HG03521 (cell line): ENCODE measurements around the gene DEPDC1B.
"Not testable (repeated sequence)": the region's sequence is repeated elsewhere in the genome, so short reads cannot be mapped to it uniquely, and the experiment has no call there.

Source experiments
- ATAC-seq: cut with Tn5 transposase; IDR thresholded peaks from one replicate; pipeline ENCODE4 v1.9.1; 2021; ENCODE audit warnings: mild to moderate bottlenecking, moderate library complexity; ENCODE audit not compliant: unreplicated experiment

Gene DEPDC1B

GRCh38 chr5:60590172-60590571 is 109.8 kb downstream of the DEPDC1B start:
- no peak for ATAC-seq

GRCh38 chr5:60587312-60587711 is 112.7 kb downstream of the DEPDC1B start:
- not testable (repeated sequence) for ATAC-seq

- ATAC-seq: no peak
Measured at GRCh38 chr5:60586307-60586901, 113.6 kb downstream of the DEPDC1B start.

GRCh38 chr5:60585618-60586017 is 114.3 kb downstream of the DEPDC1B start:
- no peak for ATAC-seq

GRCh38 chr5:60584304-60584703 is 115.7 kb downstream of the DEPDC1B start:
- ATAC-seq: no peak

GRCh38 chr5:60583616-60584015 is 116.3 kb downstream of the DEPDC1B start:
- no peak for ATAC-seq

GRCh38 chr5:60578315-60578714 is 121.7 kb downstream of the DEPDC1B start:
- ATAC-seq: no peak

- ATAC-seq: no peak
Measured at GRCh38 chr5:60577116-60577515, 122.8 kb downstream of the DEPDC1B start.

GRCh38 chr5:60576425-60576824 is 123.5 kb downstream of the DEPDC1B start:
- no peak for ATAC-seq

GRCh38 chr5:60568646-60569045 is 131.3 kb downstream of the DEPDC1B start:
- no peak for ATAC-seq

GRCh38 chr5:60563696-60564324 is 136.2 kb downstream of the DEPDC1B start:
- no peak for ATAC-seq

- ATAC-seq: not testable (repeated sequence)
Measured at GRCh38 chr5:60553291-60553690, 146.7 kb downstream of the DEPDC1B start.

- no peak for ATAC-seq
Measured at GRCh38 chr5:60551829-60552228, 148.1 kb downstream of the DEPDC1B start.

GRCh38 chr5:60551250-60551649 is 148.7 kb downstream of the DEPDC1B start:
- no peak for ATAC-seq

GRCh38 chr5:60550311-60550710 is 149.7 kb downstream of the DEPDC1B start:
- no peak for ATAC-seq

GRCh38 chr5:60549841-60550240 is 150.1 kb downstream of the DEPDC1B start:
- no peak for ATAC-seq
